ENCODE data around the gene CDH11. TPM values are rescaled to one million over a fixed set of nuclear protein-coding genes. Genes with fewer than 3 reads are reported as not detected.

Gene CDH11
- total and polyA plus RNA-seq, 9 of the 15 experiments (the other 6 are each of a cell fraction or from before 2014, with no cell fraction given) = 0.18 TPM; not detected in 8

GRCh38 chr16:65098916-65099315, 22.9 kb downstream of the CDH11 start (continued):
- no peak for TF ChIP-seq MBD1 (CRISPR knock-in tag; IDR thresholded peaks at IDR 0.05)
- TF ChIP-seq CLOCK (CRISPR knock-in tag; IDR thresholded peaks at IDR 0.05; ENCODE audit: borderline replicate concordance) = no peak
- TF ChIP-seq ATF1 (CRISPR knock-in tag; IDR thresholded peaks at IDR 0.05) = no peak
- TF ChIP-seq ATF1 (tag; IDR thresholded peaks at IDR 0.05) = no peak

- Histone ChIP-seq H3K9ac (ENCODE audit: insufficient read depth in 1 of 2, low read depth in 2 of 2, low read length in 2 of 2) (no peak overlapping the region), H3K4me3 (no peak overlapping the region), H3K9me1 (ENCODE audit: control insufficient read depth, insufficient read depth, low read length) (no peaks in the 10 kb centered on the region), H3K4me1 (replicated peaks in 1 of 2; ENCODE audit: control insufficient read depth in 2 of 2, insufficient read depth in 2 of 2, low read length in 2 of 2) (no peaks in the 10 kb centered on the region), H3K9me3 (replicated peaks; ENCODE audit: control insufficient read depth, insufficient read depth, low read depth, low read length) (no peaks in the 10 kb centered on the region), H3K79me2 (ENCODE audit: control insufficient read depth, insufficient read depth, low read length) (no peaks in the 10 kb centered on the region), H3K4me2 (ENCODE audit: insufficient read depth, low read length) (no peak overlapping the region), H3K36me3 (ENCODE audit: control insufficient read depth, insufficient read depth, low read length) (no peaks in the 10 kb centered on the region), H3K27me3 (ENCODE audit: control insufficient read depth in 2 of 2, insufficient read depth in 2 of 2, low read length in 2 of 2) (no peaks in the 10 kb centered on the region), H3K27ac (ENCODE audit: extremely low read depth, low read depth, low read length) (no peak overlapping the region), H2AFZ (ENCODE audit: low read depth, low read length) (no peak overlapping the region), H4K20me1 (replicated peaks; ENCODE audit: control insufficient read depth, insufficient read depth, low read length) (no peaks in the 10 kb centered on the region)
- POLR2A ChIA-PET = no interaction called here
- no peak for FAIRE-seq
- no peak for ATAC-seq
- intact Hi-C loops (cut with micrococcal nuclease) (no loop called here), in situ Hi-C loops (cut with MboI) (no loop called here)
- no peak for DNase-seq (ENCODE audit: extremely low read depth in 1 of 4, low spot score in 3 of 4)
- CTCF ChIA-PET (ENCODE audit: low intra/inter-chr PET ratio) = no interaction called here
- no TSS peak for BruUV-seq (replicated peaks)
- 0% methylated on average over 4 of the region's 4 CpGs for WGBS (ENCODE audit: insufficient coverage, low coverage, missing lambda C conversion rate)
- TF ChIP-seq JUNB (CRISPR knock-in tag; conservative IDR thresholded peaks at IDR 0.05) (no peak), BRF2 (IDR thresholded peaks at IDR 0.05; ENCODE audit: borderline replicate concordance, insufficient read depth, insufficient read length) (no peak)
- TF ChIP-seq, protein P1, sequence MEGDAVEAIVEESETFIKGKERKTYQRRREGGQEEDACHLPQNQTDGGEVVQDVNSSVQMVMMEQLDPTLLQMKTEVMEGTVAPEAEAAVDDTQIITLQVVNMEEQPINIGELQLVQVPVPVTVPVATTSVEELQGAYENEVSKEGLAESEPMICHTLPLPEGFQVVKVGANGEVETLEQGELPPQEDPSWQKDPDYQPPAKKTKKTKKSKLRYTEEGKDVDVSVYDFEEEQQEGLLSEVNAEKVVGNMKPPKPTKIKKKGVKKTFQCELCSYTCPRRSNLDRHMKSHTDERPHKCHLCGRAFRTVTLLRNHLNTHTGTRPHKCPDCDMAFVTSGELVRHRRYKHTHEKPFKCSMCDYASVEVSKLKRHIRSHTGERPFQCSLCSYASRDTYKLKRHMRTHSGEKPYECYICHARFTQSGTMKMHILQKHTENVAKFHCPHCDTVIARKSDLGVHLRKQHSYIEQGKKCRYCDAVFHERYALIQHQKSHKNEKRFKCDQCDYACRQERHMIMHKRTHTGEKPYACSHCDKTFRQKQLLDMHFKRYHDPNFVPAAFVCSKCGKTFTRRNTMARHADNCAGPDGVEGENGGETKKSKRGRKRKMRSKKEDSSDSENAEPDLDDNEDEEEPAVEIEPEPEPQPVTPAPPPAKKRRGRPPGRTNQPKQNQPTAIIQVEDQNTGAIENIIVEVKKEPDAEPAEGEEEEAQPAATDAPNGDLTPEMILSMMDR (IDR thresholded peaks at IDR 0.05 in 2 of 3, conservative IDR thresholded peaks at IDR 0.05 in 1 of 3; ENCODE audit: insufficient read depth in 2 of 3, low read depth in 1 of 3, low read length in 3 of 3) = no peak
Observed at GRCh38 chr16:65097296-65097695, 24.6 kb downstream of the CDH11 start.

Data from K562 (cell line).